PC-9 (cell line): ENCODE results near the gene TMEM120B.

Experiments used
- EZH2 ChIP-seq: fragments of 200-600 bp; sonication (generic); IDR thresholded peaks from 2 replicates; pipeline ENCODE4 v1.8.0; 2017; ENCODE audit warnings: antibody characterized with exemption, low read depth
- TF ChIP-seq, protein P1 (sequence below): fragments of 200-600 bp; sonication (generic); conservative IDR thresholded peaks from 2 replicates; pipeline ENCODE4 v1.6.1; 2017; ENCODE audit warnings: mixed run types, antibody characterized with exemption, mild to moderate bottlenecking, moderate library complexity

DNA sequence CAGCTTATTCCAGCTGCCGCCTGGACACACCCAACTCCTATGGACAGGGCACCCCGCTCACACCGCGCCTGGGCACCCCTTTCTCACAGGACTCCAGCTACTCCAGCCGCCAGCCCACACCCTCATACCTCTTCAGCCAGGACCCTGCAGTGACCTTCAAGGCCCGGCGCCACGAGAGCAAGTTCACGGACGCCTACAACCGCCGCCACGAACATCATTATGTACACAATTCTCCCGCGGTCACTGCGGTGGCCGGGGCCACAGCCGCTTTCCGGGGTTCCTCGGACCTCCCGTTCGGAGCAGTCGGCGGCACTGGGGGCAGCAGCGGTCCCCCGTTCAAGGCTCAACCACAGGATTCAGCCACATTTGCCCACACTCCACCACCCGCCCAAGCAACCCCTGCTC is 97.2 kb downstream of the TMEM120B start:
- TF ChIP-seq, protein P1, sequence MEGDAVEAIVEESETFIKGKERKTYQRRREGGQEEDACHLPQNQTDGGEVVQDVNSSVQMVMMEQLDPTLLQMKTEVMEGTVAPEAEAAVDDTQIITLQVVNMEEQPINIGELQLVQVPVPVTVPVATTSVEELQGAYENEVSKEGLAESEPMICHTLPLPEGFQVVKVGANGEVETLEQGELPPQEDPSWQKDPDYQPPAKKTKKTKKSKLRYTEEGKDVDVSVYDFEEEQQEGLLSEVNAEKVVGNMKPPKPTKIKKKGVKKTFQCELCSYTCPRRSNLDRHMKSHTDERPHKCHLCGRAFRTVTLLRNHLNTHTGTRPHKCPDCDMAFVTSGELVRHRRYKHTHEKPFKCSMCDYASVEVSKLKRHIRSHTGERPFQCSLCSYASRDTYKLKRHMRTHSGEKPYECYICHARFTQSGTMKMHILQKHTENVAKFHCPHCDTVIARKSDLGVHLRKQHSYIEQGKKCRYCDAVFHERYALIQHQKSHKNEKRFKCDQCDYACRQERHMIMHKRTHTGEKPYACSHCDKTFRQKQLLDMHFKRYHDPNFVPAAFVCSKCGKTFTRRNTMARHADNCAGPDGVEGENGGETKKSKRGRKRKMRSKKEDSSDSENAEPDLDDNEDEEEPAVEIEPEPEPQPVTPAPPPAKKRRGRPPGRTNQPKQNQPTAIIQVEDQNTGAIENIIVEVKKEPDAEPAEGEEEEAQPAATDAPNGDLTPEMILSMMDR, result no peak
- no peak for TF ChIP-seq EZH2
